Measurements from ENCODE around the gene IVL.

IVL gene

DNA sequence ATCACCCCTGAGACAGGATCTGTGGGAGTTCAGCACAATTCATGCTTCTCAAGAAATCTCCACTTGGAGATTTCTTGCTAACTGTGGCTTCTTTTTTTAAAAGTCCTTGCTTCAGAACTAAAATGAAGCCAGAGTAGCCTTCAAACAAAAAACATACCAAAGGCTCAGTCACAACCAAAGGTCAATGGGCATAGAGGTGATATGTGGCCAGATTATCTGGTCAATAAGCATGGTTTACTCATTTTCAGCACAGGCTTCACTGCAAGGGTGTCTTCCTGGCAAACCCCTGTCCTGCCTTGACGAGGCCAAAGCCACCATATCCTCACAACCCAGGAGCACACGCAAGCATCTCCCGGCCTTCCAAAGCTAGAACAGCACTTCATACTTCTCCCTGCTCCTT, 50.9 kb downstream of the IVL start:
- Mint-ChIP-seq H3K27me3 (peaks cover 27% of the 10 kb centered on the region), H3K4me1 (peaks cover 10% of the 10 kb centered on the region), H3K27ac (no peak overlapping the region), H3K9me3 (no peaks in the 10 kb centered on the region), H3K4me3 (no peak overlapping the region), H3K36me3 (no peaks in the 10 kb centered on the region)
- no peak for ATAC-seq

DNA sequence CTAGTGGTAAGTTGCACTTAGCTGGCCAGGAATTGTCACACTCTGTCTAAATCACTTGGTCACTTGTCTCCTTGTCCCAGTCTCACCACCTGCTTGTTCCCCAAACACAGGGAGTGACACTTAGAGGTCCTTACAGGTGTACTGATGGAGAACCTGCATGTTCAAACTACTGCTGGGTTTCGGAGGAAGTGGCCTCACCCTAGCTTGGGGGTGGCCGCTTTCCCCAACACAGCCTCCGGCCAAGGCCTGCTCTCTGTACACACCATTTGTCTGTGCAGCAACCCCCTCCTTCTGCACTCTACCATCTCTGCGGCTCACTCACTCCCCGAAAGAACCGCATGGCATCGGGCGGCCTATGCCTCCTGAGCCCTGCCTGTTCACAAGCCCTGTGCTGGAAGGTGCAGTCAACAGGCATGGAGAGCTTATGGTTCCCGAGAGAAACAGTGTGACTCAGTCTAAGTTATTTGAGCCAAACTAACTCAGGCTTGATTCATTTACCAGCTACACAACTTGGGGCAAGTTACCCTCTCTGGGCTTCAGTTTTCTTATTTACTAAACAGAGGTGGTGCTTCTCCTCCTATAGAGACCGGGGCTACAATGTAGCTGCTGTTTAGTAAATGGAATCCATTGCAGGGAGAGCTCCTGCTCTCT, 51.6 kb downstream of the IVL start:
- peaks cover 27% of the 10 kb centered on the region for H3K27me3 Mint-ChIP-seq
- ATAC-seq, result no peak
- no peaks in the 10 kb centered on the region for H3K9me3 Mint-ChIP-seq
- H3K36me3 Mint-ChIP-seq, result no peaks in the 10 kb centered on the region
- peaks cover 10% of the 10 kb centered on the region for H3K4me1 Mint-ChIP-seq
- no peak overlapping the region for H3K27ac Mint-ChIP-seq
- H3K4me3 Mint-ChIP-seq, result no peak overlapping the region

DNA sequence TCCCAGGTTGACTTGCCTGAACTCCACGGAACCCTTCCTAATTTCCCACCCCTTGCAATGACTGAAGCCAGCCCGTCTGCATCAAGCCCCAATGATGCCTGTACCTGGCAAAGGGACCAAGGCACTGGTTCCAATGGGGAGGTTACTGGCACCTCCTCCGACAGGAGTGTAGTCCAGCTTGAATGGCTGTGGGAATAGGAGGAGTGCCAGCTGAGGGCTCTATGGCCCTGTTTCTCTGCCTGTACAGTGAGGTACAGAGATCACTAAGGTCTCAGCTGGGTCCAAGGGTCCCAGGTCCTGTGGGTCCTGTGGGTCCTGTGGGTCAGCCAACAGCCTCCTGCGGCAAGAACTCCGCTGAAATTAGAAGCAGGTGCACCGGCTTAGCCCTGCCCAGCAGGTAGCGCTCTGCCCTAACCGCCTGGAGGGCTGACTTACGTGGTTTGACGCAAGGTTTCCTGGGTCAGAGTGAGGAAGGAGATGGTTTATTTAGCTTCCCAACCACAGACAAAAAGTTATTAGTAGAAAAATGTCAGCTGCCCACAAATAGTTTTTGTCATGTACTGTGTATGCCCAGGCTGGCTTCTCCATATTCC, 52.2 kb downstream of the IVL start:
- ATAC-seq, result no peak

More for the DNA sequence above, 52.2 kb downstream of the IVL start:
- peaks cover 30% of the 10 kb centered on the region for H3K27me3 Mint-ChIP-seq
- H3K4me3 Mint-ChIP-seq, result no peak overlapping the region
- H3K36me3 Mint-ChIP-seq, result no peaks in the 10 kb centered on the region
- H3K27ac Mint-ChIP-seq, result no peak overlapping the region
- no peaks in the 10 kb centered on the region for H3K9me3 Mint-ChIP-seq
- H3K4me1 Mint-ChIP-seq, result peaks cover 10% of the 10 kb centered on the region
